Trophoblast cell (in vitro differentiated cells and primary cell): Measurements from ENCODE around the gene REXO2.

ENCODE experiments used
- DNase-seq, 2 donors: peaks; one replicate each; pipeline ENCODE4 v3.0.0-alpha.2; 2016
- H2AFZ ChIP-seq: 2 replicates; pipeline ENCODE4 v1.6.1; 2013; ENCODE audit warnings: low read length, moderate library complexity, mild to moderate bottlenecking; ENCODE audit not compliant: insufficient read depth, poor library complexity
- H2AK5ac ChIP-seq: 2 replicates; pipeline ENCODE4 v1.6.1; 2013; ENCODE audit warnings: mild to moderate bottlenecking, low read length
- H2BK120ac ChIP-seq: 2 replicates; pipeline ENCODE4 v1.6.1; 2013; ENCODE audit warnings: low read length, mild to moderate bottlenecking, moderate library complexity; ENCODE audit not compliant: insufficient read depth, poor library complexity
- H2BK12ac ChIP-seq: 2 replicates; pipeline ENCODE4 v1.6.1; 2013; ENCODE audit warnings: mild to moderate bottlenecking, low read length, moderate library complexity
- H2BK5ac ChIP-seq: 2 replicates; pipeline ENCODE4 v1.6.1; 2013; ENCODE audit warnings: low read length, low read depth, moderate library complexity, mild to moderate bottlenecking; ENCODE audit not compliant: poor library complexity
- H3K14ac ChIP-seq: 2 replicates; pipeline ENCODE4 v1.6.1; 2013; ENCODE audit warnings: mild to moderate bottlenecking, low read length
- H3K18ac ChIP-seq: 2 replicates; pipeline ENCODE4 v1.6.1; 2013; ENCODE audit warnings: mild to moderate bottlenecking, low read length
- H3K23ac ChIP-seq: 2 replicates; pipeline ENCODE4 v1.6.1; 2013; ENCODE audit warnings: low read length
- H3K27ac ChIP-seq: 2 replicates; pipeline ENCODE4 v1.5.1; 2013; ENCODE audit warnings: low read depth, mild to moderate bottlenecking, inconsistent platforms, low read length, moderate library complexity
- H3K27me3 ChIP-seq: 2 replicates; pipeline ENCODE4 v1.6.1; 2013; ENCODE audit warnings: inconsistent platforms, mild to moderate bottlenecking, low read length, moderate library complexity; ENCODE audit not compliant: insufficient read depth
- H3K36me3 ChIP-seq, 2 experiments: 1 replicate in 1 of 2; 2 replicates in 1 of 2; pipeline ENCODE4 v1.6.1; 2013; ENCODE audit warnings: low read length in 2 of 2, mild to moderate bottlenecking in 2 of 2, moderate library complexity in 1 of 2; ENCODE audit not compliant: insufficient read depth in 2 of 2, control insufficient read depth in 1 of 2
- H3K4ac ChIP-seq: 2 replicates; pipeline ENCODE4 v1.6.1; 2013; ENCODE audit warnings: low read depth, mild to moderate bottlenecking, low read length, moderate library complexity
- H3K4me1 ChIP-seq, 2 experiments: 1 replicate in 1 of 2; 2 replicates in 1 of 2; pipeline ENCODE4 v1.6.1; 2013; ENCODE audit warnings: low read length in 2 of 2, mild to moderate bottlenecking in 2 of 2, moderate library complexity in 1 of 2; ENCODE audit not compliant: insufficient read depth in 2 of 2, control insufficient read depth in 1 of 2
- H3K4me2 ChIP-seq: 2 replicates; pipeline ENCODE4 v1.6.1; 2013; ENCODE audit warnings: inconsistent platforms, mild to moderate bottlenecking, low read length, moderate library complexity
- H3K4me3 ChIP-seq: 2 replicates; pipeline ENCODE4 v1.5.1; 2013; ENCODE audit warnings: mild to moderate bottlenecking, low read depth, low read length, inconsistent platforms
- H3K79me1 ChIP-seq: one replicate; pipeline ENCODE4 v1.6.1; 2013; ENCODE audit warnings: low read length
- H3K79me2 ChIP-seq: 2 replicates; pipeline ENCODE4 v1.6.1; 2013; ENCODE audit warnings: low read length, mild to moderate bottlenecking; ENCODE audit not compliant: control insufficient read depth, insufficient read depth, poor library complexity
- H3K9ac ChIP-seq: 2 replicates; pipeline ENCODE4 v1.6.1; 2013; ENCODE audit warnings: mild to moderate bottlenecking, low read length
- H3K9me3 ChIP-seq: 2 replicates; pipeline ENCODE4 v1.6.1; 2013; ENCODE audit warnings: low read depth, mild to moderate bottlenecking, control low read depth, inconsistent platforms, low read length; ENCODE audit not compliant: insufficient read depth
- H4K12ac ChIP-seq: 2 replicates; pipeline ENCODE4 v1.6.1; 2013; ENCODE audit warnings: low read depth, mild to moderate bottlenecking, low read length, moderate library complexity
- H4K8ac ChIP-seq: 2 replicates; pipeline ENCODE4 v1.6.1; 2013; ENCODE audit warnings: low read depth, mild to moderate bottlenecking, low read length, moderate library complexity
- H4K91ac ChIP-seq: one replicate; pipeline ENCODE4 v1.6.1; 2013; ENCODE audit warnings: low read depth, mild to moderate bottlenecking, low read length, moderate library complexity
- WGBS: extraction: QIAGEN DNeasy Blood & Tissue Kit; methylation state at CpG from one replicate; pipeline ENCODE4 v1.1.7; 2013; ENCODE audit warnings: missing lambda C conversion rate; ENCODE audit not compliant: insufficient read length, insufficient coverage; ENCODE audit errors: extremely low coverage; 5-methylcytosine and 5-hydroxymethylcytosine counted together

The REXO2 gene

GRCh38 chr11:114448749-114449482 is 9.6 kb downstream of the REXO2 start:
- Histone ChIP-seq H2BK5ac (no peak overlapping the region), H4K91ac (no peak overlapping the region), H3K4me1 (peaks cover 3 to 4% of the 10 kb centered on the region in 2 experiments), H2AK5ac (no peak overlapping the region), H3K27me3 (no peaks in the 10 kb centered on the region), H4K12ac (no peak overlapping the region), H3K14ac (no peak overlapping the region), H3K36me3 (peaks cover 4 to 18% of the 10 kb centered on the region in 2 experiments), H3K23ac (no peak overlapping the region), H3K4me2 (no peak overlapping the region), H2BK12ac (no peak overlapping the region), H3K79me2 (peaks cover 2% of the 10 kb centered on the region), H3K9me3 (no peaks in the 10 kb centered on the region), H2BK120ac (no peak overlapping the region), H3K79me1 (no peaks in the 10 kb centered on the region), H3K18ac (no peak overlapping the region), H2AFZ (no peak overlapping the region), H3K4me3 (no peak overlapping the region), H3K27ac (no peak overlapping the region), H3K4ac (no peak overlapping the region), H4K8ac (no peak overlapping the region), H3K9ac (no peak overlapping the region)
- no peak for DNase-seq
- no CpG with 5 or more reads among the region's 2 CpGs for WGBS

- Histone ChIP-seq H3K23ac (no peak overlapping the region), H3K4me2 (no peak overlapping the region), H3K36me3 (peaks cover 4 to 16% of the 10 kb centered on the region in 2 experiments), H3K18ac (no peak overlapping the region), H2BK5ac (no peak overlapping the region), H2BK12ac (no peak overlapping the region), H3K4ac (no peak overlapping the region), H2AK5ac (no peak overlapping the region), H3K27ac (no peak overlapping the region), H4K8ac (no peak overlapping the region), H3K4me1 (no peaks in the 10 kb centered on the region), H3K27me3 (no peaks in the 10 kb centered on the region), H2BK120ac (no peak overlapping the region), H3K9me3 (no peaks in the 10 kb centered on the region), H3K79me1 (no peaks in the 10 kb centered on the region), H4K12ac (no peak overlapping the region), H3K4me3 (no peak overlapping the region), H2AFZ (no peak overlapping the region), H3K79me2 (peaks cover 2% of the 10 kb centered on the region), H3K9ac (no peak overlapping the region), H3K14ac (no peak overlapping the region), H4K91ac (no peak overlapping the region)
- DNase-seq: no peak
- no CpG with 5 or more reads among the region's 6 CpGs for WGBS
Measured at GRCh38 chr11:114449845-114450244, 10.6 kb downstream of the REXO2 start.

- Histone ChIP-seq H3K36me3 (peaks cover 6 to 16% of the 10 kb centered on the region in 2 experiments), H3K14ac (no peak overlapping the region), H4K8ac (no peak overlapping the region), H3K79me2 (no peaks in the 10 kb centered on the region), H3K4me3 (no peak overlapping the region), H2BK5ac (no peak overlapping the region), H3K4me2 (no peak overlapping the region), H2BK12ac (no peak overlapping the region), H4K12ac (no peak overlapping the region), H3K18ac (no peak overlapping the region), H3K9me3 (no peaks in the 10 kb centered on the region), H3K4me1 (no peaks in the 10 kb centered on the region), H4K91ac (no peak overlapping the region), H3K9ac (no peak overlapping the region), H3K4ac (no peak overlapping the region), H2BK120ac (no peak overlapping the region), H2AFZ (no peak overlapping the region), H3K27ac (no peak overlapping the region), H3K79me1 (no peaks in the 10 kb centered on the region), H3K27me3 (no peaks in the 10 kb centered on the region), H3K23ac (no peak overlapping the region), H2AK5ac (no peak overlapping the region)
- no peak for DNase-seq
- WGBS: no CpG with 5 or more reads among the region's 3 CpGs
Measured at GRCh38 chr11:114452399-114452798, 13.1 kb downstream of the REXO2 start.

GRCh38 chr11:114463999-114464398 is 24.7 kb downstream of the REXO2 start:
- H2BK120ac ChIP-seq: no peak overlapping the region
- no peak overlapping the region for H3K23ac ChIP-seq
- no peaks in the 10 kb centered on the region for H3K4me1 ChIP-seq
- H3K79me2 ChIP-seq: no peaks in the 10 kb centered on the region
- no peak overlapping the region for H3K18ac ChIP-seq
- H3K27ac ChIP-seq: no peak overlapping the region
- no peak overlapping the region for H2BK12ac ChIP-seq
- H2BK5ac ChIP-seq: no peak overlapping the region
- DNase-seq: no peak
- H3K27me3 ChIP-seq: no peaks in the 10 kb centered on the region
- no peak overlapping the region for H3K4ac ChIP-seq
- peaks cover 0 to 2% of the 10 kb centered on the region in 2 experiments for H3K36me3 ChIP-seq
- no peak overlapping the region for H4K91ac ChIP-seq
- no peak overlapping the region for H2AFZ ChIP-seq
- no peak overlapping the region for H2AK5ac ChIP-seq
- no peak overlapping the region for H3K4me3 ChIP-seq
- H3K14ac ChIP-seq: no peak overlapping the region
- WGBS: no CpG with 5 or more reads among the region's 2 CpGs
- H4K12ac ChIP-seq: no peak overlapping the region
- H3K9me3 ChIP-seq: no peaks in the 10 kb centered on the region
- H3K9ac ChIP-seq: no peak overlapping the region
- H4K8ac ChIP-seq: no peak overlapping the region
- no peaks in the 10 kb centered on the region for H3K79me1 ChIP-seq
- H3K4me2 ChIP-seq: no peak overlapping the region
